Activated CD8-positive, alpha-beta memory T cell treated with anti-CD3 and anti-CD28 coated beads for 1 hour (primary cell): Measurements from ENCODE around the gene DIP2C.
"Not testable (repeated sequence)": the region's sequence is repeated elsewhere in the genome, so short reads cannot be mapped to it uniquely, and the experiment has no call there.

Experiments used
- DNase-seq, 2 donors: peaks; one replicate each; pipeline ENCODE4 v3.0.0-alpha.2; 2020; ENCODE audit warnings: low read depth in 1 of 2; ENCODE audit errors: extremely low read depth in 1 of 2

DIP2C gene

DNA sequence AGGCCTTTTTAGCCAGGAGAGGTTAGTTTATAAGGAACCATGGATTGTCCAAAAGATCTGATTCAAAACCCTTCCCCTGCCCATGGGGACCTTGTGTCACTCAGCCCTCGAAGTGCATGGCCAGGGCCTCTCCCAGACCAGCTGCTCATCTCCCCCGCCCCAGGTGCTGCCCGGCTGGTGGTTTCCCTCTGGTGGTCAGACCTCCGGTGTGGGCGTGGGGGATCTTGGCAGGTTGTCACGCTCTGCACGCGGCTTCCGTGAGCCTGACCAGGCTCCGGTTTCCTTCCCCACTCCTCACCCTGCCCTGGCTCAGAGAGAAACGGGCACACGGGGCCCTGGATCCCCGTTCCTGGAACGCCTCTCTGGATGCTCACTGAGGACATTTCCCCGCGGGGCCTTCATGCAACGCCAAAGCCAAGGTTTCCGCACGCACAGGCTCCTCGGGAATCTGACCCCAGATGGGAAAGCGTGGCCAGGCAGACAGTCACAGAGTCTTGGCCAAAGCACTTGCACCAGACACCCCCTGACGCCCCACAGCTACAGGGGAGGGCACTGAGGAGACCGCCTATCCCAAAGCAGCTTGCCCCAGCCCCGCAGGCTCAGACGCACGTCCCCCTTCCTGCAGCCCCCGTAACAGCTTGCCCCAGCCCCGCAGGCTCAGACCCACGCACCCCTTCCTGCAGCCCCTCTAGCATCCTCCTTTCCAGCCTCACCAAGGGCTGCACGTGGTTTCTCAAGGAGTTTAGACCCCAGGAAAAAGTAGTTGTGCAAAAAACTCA lies 7.8 kb upstream of the DIP2C start:
- DNase-seq = no peak

DNA sequence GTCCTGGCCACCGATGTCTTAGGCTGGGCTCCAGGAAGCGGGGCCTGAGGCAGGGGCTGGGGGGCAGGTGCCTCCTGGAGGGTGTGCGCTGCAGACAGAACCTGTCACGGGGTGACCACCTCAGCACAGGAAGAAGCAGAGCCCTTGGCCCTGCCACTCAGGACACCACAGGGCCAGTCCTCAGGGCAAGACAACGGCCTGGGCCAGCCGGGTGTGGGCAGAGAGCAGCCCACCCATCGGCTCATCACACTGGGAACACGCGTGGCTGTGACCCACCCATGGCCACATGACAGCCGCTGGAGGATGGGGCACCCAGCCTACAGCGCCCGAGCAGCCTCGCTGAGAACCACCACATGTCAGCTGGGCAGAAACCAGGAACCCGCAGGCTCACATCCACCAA lies 5.9 kb upstream of the DIP2C start:
- DNase-seq = no peak

DNA sequence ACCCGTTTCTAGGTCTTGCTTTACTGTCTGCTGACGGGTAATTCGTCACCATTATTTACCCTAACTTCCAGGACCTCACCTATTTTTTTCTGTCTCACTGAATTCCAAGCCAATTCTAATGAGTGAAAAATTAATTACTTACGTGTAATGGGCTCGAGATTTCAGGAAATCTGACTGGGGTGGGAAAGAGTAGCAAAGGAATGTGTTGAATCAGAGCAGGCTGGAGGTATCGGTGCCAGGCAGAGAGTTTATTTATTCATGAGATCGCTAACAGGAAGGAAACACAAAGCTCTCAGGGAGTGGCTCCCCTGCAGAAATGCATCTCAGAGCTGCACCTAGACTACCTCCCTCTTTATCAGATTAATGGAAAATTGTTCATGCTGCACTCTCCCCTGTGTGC lies 4.0 kb upstream of the DIP2C start:
- no peak for DNase-seq

DNA sequence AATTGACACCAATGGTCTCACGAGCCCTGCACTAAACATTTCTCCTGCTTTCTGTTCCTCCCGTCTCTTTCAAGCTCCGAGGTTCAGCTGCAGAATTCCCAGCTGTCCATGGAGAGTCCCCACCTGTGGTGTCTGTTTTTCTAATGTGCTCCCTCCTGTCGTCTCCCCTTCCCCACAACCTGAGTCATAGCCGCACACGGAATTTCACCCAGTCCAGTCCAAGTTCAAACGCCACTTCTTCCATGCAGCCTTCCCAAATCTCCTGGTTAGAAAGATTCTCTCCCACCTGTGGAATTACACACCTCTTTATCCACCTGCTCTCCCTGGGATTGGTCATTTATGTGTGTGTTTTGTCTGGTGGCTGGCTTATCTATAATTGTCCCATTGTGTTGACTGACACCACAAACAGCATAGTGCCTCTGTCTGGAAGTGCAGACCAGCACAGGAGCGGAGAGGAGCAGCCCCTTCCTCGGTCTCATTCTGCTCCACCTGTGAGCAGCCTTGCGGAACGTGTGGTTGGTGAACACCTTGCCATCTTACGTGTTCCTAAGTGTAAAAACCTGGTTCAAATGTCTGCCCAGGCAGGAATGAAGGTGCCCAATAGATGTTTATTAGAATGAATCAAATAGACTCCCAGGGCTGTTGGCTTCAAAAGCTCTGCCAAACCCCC lies 3.3 kb upstream of the DIP2C start:
- DNase-seq = no peak

DNA sequence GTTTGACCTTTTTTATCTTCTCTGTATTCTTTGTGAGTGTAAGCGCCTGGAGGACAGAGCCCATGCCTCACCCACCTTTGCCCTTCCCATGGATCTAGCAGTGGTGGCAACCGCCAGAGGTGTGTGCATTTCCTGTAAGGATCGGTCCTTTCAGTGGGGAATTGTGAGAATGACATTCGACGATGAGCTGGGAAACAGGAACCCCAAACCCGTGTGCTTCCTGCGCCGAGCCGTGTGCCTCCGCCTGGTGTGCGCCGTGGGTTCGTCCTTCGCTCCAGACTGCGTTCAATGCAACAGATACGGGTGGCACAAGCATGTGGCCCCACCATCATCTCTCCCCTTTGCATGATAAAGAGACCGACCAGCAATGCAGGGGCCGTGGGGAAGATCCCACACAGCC lies 1.7 kb upstream of the DIP2C start:
- DNase-seq = no peak

DNA sequence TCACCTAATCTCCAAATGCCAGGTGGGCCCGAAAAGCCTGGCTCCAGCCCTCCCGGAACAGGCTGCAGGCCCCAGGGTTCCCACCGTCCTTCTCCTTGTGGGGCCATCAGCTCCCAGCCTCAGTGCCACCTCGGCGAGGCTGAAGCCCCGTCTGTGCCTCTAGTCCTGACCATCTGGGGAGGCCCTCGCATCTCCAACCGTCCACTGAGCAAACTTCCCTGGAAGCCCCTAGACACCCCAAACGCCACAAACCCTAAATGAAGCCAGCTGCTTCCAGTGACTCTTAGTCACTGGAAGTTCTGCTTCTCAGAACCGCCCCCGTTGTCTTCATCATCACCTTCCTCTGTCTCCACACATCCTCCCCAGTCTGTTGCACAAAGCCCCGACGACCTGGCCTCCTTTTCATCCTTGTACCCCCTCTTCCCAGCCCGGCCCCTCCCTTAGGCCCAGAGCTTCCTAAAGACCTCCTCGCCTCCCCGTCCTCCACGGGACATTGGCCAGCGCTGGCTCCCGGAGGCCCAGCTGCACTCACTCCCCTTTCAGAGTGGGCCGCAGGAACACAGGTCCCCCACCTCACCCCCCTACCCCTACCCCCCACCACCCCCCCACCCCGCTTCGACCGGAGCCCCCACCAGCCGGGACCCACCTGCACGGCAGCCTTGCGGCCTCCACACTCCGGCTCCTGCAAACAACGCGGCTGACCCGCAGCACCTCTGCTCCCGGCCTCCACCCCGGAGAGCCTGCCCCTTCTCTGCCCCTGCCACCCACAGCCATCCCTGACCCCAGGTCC lies 1.1 kb upstream of the DIP2C start:
- no peak for DNase-seq

DNA sequence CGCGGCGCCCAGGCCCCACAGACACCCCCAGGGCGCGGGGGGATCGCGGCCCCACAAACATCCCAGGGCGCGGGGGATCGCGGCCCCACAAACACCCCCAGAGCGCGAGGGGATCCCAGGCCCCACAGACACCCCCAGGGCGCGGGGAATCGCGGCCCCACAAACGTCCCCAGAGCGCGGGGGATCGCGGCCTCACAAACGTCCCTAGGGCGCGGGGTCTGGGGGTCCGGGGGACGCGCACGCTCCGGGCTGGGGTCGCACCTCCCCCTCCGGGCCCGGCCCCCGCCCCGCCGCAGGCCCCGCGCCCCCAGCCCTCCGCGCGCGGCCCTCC lies 382 bp downstream of the DIP2C start:
- DNase-seq = no peak

DNA sequence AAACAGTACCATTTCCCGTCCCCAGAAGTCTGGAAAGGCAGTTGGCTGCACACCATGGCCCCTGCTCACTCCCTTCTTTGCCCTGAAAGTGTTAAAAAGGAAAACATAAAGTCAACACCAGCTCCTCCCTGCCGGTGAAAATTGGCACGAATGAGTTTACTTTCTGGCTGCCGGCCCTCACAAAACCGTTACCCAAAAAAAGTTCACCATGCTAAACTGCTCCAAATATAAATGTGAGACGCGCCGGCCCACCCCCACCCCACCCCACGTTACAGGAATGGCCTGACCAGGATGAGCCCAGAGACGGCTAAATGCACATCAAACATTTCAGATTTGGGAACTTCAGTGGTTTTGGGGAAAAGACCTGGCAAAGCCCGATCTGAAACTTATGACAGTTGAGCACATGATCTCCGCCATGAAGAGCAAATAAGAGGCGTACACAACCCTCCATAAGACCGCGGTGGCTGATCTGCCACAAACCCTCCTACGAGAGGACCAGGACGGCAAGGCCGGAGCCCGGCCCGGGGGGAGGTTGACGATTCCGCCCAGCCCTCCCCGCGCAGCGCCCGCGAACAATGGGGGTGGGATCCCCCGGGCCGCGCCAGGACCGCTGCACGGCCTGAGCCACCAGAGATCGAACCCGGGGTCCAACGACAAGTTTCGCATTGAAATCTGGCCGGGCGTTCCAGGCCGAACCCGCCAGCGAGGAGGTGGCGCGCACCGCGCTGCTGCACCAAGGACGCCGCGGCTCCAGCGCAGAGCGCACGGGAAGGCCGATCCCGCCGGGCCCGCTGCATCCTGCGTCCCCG lies 952 bp downstream of the DIP2C start:
- DNase-seq = no peak

DNA sequence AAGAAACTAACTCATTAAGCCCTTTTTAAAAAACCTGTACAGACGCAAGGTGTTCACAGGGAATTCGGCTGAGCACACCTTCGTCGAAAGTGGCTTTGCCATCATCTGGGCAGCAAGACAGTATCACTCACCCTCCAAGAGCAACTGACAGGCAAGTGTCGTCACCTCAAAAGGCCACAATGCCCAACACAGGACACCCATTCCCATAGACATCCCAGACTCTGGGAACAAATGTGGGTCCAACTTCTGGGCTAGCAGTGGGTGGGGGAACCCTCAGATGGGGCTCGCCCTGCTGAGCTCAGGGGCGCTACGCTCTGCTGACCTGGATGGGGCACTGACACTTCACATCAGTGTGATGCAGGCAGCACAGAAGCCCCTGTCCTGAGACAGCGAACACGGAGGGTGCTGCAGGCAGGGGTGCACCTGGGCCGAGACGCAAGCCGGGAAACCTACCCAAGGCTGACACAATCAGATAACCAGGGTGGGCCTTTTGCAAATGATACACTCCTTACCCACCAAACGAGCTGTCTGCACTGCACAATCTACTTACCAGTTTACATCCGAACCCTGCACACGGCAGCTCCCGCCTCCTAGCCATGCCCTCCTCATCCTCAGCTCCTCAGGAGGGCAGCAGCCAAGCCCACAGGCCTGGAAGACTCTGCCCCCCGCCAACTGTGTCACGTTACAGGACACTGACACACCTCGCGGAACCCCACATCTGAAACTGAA lies 1.7 kb downstream of the DIP2C start:
- DNase-seq = no peak

DNA sequence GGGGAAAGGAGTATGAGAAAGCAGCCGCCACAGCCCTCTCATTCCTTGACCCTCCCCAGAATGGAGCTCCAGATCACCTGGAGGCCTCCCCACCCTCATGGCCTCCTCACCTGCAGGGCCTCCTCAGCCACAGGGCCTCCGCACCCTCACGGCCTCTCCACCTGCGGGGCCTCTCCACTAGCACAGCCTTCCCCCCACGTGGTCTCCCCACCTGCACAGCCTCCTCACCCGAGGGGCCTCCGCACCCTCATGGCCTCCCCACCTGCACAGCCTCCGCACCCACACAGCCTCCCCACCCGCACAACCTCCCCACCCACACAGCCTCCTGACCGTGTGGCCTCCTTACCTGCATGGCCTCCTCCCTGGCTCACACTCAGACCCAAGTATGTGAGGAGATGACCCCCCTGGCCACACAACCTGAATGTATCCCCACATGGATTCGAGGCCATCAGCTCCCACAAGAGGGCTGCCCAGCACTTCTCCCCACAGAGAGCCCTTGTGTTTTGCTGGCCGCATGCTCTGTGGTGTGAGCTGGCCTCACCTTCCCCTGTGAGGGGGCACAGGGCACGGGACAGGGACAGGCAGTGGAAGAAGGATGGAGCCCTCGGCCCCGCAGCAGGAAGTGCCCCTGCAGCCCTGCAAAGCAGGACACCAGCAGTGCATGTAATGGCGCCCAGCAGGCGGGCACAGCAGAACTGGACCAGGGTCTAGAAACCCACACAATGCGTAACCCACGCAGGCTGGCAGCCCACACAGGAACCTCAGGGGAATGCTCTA lies 3.1 kb downstream of the DIP2C start:
- DNase-seq = no peak

DNA sequence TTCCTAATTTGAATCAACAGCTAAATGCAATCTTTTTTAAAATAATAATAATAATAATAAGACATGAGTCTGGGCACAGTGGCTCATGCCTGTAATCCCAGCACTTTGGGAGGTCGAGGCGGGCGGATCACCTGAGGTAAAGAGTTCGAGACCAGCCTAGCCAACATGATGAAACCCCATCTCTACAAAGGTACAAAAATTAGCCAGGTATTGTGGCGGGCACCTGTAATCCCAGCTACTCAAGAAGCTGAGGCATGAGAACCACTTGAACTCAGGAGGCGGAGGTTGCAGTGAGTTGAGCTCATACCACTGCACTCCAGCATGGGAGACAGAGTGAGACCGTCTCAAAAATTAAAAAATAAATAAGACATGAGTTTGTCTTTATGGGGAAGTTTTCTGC lies 3.9 kb downstream of the DIP2C start:
- DNase-seq = no peak

DNA sequence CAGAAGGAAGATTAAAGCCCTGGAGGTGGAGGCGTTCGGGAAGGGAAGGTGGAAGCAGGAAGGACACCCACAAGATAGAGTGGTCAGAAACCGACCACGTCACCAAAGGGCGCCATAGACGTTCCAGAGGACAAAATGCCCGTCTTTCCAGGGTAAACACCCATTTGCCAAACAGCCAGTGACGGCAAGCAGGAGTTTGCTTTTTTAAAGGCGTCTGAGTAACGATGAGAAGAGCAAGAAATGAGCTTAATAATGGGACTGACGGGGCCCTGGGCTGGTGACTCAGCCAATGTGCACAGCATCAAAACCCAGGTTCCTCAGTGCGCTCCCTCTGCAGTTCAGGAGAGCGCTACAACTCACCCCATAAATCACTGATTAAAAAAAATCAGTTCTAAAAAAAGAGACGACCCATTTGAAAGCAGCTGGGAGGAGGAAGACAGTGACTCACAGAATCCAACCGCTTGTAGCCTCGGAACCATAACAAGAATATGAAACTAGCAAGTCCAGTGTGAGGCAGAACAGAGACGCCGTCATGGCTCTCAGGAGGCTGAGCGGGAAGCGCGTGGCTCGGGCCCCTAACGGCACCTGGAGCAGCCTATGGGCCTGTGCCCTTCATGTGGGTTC lies 5.9 kb downstream of the DIP2C start:
- DNase-seq = no peak

DNA sequence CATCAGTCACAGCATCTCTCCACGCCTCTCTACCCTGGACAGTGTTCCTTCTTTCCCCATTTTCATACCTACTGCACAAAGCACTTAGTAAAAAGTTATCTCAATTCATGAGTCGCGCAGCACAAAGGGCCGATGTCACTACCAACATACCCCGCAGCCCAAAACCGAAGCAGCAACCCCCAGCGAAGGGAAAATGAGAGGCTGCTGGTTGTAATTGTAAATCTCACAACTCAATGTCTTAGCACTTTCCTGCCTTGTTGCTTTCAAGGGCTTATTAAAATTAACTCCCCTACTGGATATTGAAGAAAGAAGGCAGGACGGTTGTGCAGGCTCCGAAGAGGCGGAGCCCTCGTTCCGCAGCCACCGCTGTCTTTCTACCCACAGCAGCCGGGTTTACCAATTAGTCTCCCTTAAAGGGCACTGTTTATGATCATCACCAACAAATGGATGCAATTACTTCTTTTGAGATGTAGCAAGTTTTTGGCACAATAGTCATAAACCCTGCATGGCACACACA lies 6.5 kb downstream of the DIP2C start:
- no peak for DNase-seq

DNA sequence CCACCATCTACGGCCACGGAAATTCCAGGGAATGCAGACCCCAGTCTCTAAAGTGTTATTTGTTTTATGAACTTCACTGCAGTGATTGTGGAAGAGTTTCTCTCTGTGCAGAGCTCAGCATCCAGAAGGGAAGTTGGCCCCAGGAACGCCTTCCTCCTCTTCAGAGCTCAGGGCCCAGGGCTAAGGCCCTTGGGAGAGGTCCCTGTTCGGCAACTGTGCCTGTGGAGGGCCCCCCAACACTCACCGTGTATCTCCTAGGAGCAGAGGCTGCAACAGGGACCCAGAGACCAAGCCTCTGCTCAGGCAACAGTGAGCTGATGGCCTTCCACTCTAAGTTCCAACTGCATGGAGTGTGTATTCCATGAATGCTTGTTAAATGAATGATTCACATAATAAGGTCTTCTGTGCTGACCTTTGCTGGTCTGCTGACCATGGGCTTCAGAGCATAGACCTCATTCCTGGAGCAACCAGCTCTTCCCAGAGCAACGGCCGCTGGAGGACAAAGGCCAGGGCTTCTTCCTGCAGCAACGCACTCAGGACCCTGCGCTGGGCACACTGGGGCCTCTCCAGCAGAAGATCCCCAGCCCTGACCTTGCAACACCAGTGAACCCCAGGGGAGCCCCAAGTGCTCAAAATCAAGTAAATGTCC lies 7.7 kb downstream of the DIP2C start:
- DNase-seq = no peak

DNA sequence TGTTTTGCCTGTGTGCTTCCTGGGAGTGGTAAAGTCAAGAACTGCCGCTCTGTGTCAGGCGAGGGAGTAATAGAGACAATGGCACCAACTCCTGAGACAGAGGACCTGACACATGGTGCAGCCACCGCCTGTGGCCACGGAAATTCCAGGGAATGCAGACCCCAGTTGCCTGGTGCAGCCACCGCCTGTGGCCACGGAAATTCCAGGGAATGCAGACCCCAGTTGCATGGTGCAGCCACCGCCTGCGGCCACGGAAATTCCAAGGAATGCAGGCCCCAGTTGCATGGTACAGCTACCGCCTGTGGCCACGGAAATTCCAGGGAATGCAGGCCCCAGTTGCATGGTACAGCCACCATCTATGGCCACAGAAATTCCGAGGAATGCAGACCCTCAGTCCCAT lies 8.7 kb downstream of the DIP2C start:
- DNase-seq = no peak

DNA sequence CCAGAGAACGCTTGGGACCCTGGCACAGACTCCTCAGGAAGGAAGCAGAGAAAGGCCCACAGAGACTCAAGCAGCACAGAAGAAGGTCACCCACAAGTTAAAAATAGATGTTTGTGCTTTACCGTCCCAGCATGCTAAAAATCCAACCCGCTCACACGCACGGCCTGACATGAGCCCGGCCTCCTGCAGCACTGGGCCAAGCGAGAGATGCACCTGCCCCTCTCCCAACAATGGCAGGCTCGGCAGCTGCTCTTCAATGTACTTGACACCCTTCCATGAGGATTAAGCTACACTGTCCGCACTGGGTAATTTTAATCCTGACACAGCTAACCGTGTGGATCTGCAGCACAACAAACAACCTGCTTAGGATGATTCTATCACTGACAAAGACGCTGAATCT lies 9.3 kb downstream of the DIP2C start:
- DNase-seq = no peak

DNA sequence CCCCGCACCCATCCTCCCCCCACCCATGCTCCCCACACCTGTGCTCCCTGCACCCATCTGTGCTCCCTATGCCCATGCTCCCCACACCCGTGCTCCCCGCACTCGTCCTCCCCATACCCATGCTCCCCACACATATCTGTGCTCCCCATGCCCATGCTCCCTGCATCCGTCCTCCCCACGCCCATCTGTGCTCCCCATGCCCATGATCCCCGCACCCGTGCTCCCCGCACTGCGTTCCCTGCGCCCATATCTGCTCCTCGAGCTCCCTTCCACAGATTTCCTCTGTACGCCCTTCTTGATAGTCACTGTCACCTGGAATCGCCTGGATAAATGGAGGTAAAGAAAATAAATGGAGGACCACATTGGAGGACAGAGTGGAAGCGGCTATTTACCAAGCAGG lies 9.9 kb downstream of the DIP2C start:
- no peak for DNase-seq

DNA sequence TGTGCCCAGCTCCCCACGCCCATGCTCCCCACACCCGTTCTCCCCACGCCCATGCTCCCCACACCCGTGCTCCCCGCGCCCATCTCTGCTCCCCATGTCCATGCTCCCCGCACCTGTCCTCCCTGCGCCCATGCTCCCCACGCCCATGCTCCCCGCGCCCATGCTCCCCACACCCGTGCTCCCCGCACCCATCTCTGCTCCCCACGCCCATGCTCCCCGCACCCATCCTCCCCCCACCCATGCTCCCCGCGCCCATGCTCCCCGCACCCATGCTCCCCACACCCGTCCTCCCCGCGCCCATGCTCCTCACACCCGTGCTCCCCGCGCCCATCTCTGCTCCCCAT lies 10.8 kb downstream of the DIP2C start:
- DNase-seq = not testable (repeated sequence)
